ENCODE measurements around the gene MAN1C1.

DNA sequence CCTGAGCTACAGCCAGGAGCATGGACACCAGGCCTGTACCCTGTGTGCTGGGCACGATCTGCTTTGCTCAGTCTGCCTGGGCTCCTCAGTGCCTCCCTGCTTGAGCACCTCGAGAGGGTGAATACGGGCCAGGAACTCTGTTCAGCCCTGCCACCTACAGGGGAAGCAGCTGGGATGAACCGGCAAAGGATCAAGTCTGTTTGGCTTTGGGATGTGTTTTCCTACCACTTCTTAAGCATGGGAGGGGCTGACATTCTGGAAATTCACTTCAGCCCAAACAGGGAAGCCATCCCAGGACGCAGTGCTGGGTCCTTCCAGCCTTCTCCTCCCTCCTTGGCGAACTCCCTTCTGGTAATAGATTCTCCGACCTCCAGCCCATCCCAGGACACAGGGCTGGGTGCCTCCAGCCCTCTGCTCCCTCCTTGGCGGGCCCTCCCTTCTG lies 127.6 kb downstream of the MAN1C1 start:
- TF ChIP-seq, protein P1, sequence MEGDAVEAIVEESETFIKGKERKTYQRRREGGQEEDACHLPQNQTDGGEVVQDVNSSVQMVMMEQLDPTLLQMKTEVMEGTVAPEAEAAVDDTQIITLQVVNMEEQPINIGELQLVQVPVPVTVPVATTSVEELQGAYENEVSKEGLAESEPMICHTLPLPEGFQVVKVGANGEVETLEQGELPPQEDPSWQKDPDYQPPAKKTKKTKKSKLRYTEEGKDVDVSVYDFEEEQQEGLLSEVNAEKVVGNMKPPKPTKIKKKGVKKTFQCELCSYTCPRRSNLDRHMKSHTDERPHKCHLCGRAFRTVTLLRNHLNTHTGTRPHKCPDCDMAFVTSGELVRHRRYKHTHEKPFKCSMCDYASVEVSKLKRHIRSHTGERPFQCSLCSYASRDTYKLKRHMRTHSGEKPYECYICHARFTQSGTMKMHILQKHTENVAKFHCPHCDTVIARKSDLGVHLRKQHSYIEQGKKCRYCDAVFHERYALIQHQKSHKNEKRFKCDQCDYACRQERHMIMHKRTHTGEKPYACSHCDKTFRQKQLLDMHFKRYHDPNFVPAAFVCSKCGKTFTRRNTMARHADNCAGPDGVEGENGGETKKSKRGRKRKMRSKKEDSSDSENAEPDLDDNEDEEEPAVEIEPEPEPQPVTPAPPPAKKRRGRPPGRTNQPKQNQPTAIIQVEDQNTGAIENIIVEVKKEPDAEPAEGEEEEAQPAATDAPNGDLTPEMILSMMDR (conservative IDR thresholded peaks at IDR 0.05; ENCODE audit: low read depth, low read length): peak; percentile 58
- no peak for TF ChIP-seq EZH2 (IDR thresholded peaks at IDR 0.05; ENCODE audit: low read length, unreplicated experiment)
